Measurements from ENCODE around the gene URM1. TPM values are rescaled to one million over a fixed set of nuclear protein-coding genes. Genes with fewer than 3 reads are reported as not detected.
"Not testable (repeated sequence)": the region's sequence is repeated elsewhere in the genome, so short reads cannot be mapped to it uniquely, and the experiment has no call there.

Gene URM1
- total RNA-seq, 1 donor from 2014 or later = 37.5 TPM

DNA sequence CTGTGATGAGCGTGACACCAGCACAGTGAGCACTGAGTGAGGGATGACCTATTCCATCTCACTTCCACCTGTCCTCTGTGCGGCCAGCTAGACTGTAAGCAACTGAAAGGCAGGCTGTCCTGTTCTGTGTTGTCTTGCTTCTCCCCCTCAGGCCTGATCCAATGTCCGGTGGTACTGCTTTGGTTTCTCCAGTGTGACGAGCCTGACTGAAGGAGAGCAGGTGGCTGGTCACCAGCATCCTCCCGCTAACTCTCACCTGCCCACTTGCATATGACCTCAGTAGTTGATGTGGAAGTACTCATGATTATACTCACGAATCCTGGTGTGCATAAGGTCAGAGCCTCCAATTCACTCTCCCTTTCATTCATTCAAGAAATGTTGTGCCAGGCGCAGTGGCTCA lies 33.2 kb upstream of the URM1 start:
- intact Hi-C loops (cut with DNase I) = no loop called here
- H3K27ac ChIP-seq = no peak overlapping the region
- TF ChIP-seq CTCF (IDR thresholded peaks at IDR 0.05) = no peak
- peaks cover 13% of the 10 kb centered on the region in 2 donors for H3K36me3 ChIP-seq
- H3K4me1 ChIP-seq = peaks cover 0 to 6% of the 10 kb centered on the region in 2 donors
- no peak for DNase-seq (ENCODE audit: low spot score in 2 of 2)
- no peaks in the 10 kb centered on the region for H3K27me3 ChIP-seq
- no peaks in the 10 kb centered on the region for H3K9me3 ChIP-seq
- no peak overlapping the region for H3K4me3 ChIP-seq

DNA sequence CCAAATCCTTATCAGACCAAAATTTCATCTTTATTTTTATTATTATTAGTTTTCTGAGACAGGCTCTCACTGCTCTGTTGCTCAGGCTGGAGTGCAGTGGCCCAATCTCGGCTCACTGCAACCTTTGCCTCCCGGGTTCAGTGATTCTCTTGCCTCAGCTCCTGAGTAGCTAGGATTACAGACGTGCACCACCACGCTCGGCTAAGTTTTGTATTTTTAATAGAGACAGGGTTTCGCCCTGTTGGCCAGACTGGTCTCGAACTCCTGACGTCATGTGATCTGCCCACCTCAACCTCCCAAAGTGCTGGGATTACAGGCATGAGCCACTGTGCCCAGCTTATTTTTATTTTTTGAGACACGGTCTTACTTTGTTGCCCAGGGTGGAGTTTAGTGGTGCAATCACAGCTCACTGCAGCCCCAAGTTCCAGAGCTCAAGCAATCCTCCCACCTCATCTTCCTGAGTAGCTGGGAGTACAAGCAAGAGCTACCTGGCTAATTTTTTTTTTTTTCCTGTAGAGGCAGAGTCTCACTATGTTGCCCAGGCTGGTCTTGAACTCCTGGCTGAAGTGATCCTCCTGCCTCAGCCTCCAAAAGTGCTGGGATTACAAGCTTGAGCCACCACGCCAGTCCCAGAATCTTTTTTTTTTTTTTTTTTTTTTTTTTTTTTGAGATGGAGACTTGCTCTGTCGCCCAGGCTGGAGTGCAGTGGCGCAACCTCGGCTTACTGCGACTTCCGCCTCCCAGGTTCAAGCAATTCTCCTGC lies 32.1 kb upstream of the URM1 start:
- H3K27ac ChIP-seq; H3K4me3 ChIP-seq; intact Hi-C loops (cut with DNase I); H3K4me1 ChIP-seq; H3K27me3 ChIP-seq; H3K9me3 ChIP-seq; DNase-seq (ENCODE audit: low spot score in 2 of 2): not testable (repeated sequence)
- peaks cover 15 to 16% of the 10 kb centered on the region in 2 donors for H3K36me3 ChIP-seq

DNA sequence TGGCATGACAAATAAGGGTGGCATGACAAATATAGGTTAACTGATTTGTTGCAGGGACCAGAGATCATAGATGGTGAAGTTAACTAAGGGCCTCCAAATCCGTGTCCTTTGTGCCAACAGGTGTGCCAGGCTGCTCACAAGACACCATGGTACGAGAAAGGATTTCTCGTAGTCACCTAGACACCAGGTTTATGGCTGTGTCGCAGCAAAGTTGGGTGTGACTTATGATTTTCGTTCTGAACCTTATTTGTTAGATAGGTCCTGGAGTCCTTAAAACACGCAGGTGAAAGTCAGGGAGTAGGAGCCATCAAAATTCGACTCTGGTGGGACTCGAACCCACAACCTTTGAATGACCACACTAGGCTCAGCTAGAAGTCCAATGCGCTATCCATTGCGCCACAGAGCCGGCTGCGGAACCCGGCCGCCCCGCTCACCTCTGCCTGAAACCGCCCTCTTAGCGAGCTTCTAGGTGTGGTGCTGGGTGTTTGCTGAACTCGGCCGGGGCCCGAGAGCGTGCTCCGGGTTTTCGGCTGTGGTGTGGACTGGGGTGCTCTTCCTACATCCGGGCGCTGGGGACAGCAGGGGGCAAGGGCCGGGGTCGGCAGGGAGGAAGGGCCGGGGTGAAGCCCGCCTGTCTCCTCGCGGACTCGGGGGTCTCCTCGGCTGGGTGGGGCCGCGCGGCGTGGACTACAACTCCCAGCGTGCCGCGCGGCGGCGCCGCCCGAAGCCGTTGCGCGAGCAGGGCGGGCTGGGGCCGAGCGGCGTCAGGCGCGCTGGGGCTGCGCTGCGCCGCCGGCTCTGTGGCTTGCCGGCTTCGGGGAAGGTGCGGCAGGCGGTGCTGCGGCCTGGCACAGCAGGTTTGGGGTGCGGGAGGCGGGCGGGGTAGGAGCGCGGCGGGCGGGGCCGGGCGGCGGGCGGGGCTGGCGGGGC lies 31.1 kb upstream of the URM1 start, which contains the start of gene SLC27A4:
TSS of gene SLC27A4 (plus strand) at position 767 of the 930 bp plus-strand sequence. CDS start 2,606 bp downstream, outside the sequence.
- Histone ChIP-seq H3K36me3 (peaks cover 21 to 25% of the 10 kb centered on the region in 2 donors), H3K27me3 (no peaks in the 10 kb centered on the region), H3K9me3 (no peaks in the 10 kb centered on the region), H3K4me1 (peaks cover 0 to 6% of the 10 kb centered on the region in 2 donors), H3K27ac (peak within 1 kb of the TSS; percentile 59 to 74), H3K4me3 (peak within 1 kb of the TSS; percentile 83)
- TF ChIP-seq CTCF (IDR thresholded peaks at IDR 0.05) = no peak
- intact Hi-C loops (cut with DNase I) = loop anchor here (1.0 kb wide), 2 partner anchors 18 to 45 kb away; partner anchors contain the start of genes COQ4 and TRUB2
- peak in 1 of 2 donors; percentile 79 for DNase-seq (ENCODE audit: low spot score in 2 of 2)

GRCh38 chr9:128340691-128341434 lies 30.3 kb upstream of the URM1 start:
- intact Hi-C loops (cut with DNase I) = loop anchor here (1.0 kb wide), 2 partner anchors 19 to 46 kb away; partner anchors contain the start of genes COQ4 and TRUB2
- Histone ChIP-seq H3K4me1 (peaks cover 0 to 6% of the 10 kb centered on the region in 2 donors), H3K27ac (peak overlapping the region; percentile 56 to 74), H3K27me3 (no peaks in the 10 kb centered on the region), H3K36me3 (peaks cover 30 to 34% of the 10 kb centered on the region in 2 donors), H3K4me3 (peak overlapping the region; percentile 83), H3K9me3 (no peaks in the 10 kb centered on the region)
- TF ChIP-seq CTCF (IDR thresholded peaks at IDR 0.05) = no peak
- DNase-seq (ENCODE audit: low spot score in 2 of 2) = no peak

GRCh38 chr9:128341435-128341849 lies 29.7 kb upstream of the URM1 start:
- Histone ChIP-seq H3K27ac (no peak overlapping the region), H3K4me1 (peaks cover 0 to 6% of the 10 kb centered on the region in 2 donors), H3K27me3 (no peaks in the 10 kb centered on the region), H3K4me3 (peak overlapping the region; percentile 83), H3K9me3 (no peaks in the 10 kb centered on the region), H3K36me3 (peaks cover 35 to 40% of the 10 kb centered on the region in 2 donors)
- DNase-seq (ENCODE audit: low spot score in 2 of 2) = peak in 1 of 2 donors; percentile 82
- peak; percentile 42 to 70 (median 62) for TF ChIP-seq CTCF (IDR thresholded peaks at IDR 0.05)
- intact Hi-C loops (cut with DNase I) = no loop called here

All from ascending aorta (tissue), 2 donors.